A673 (cell line): Measurements from ENCODE around the gene CCDC9. TPM values are rescaled to one million over a fixed set of nuclear protein-coding genes. Genes with fewer than 3 reads are reported as not detected.

ENCODE experiments used
- BruUV-seq: library from RNA; stranded (reverse); fragments of 400-500 nt; replicated peaks from 2 replicates; lab custom pipeline; 2021; lab: Mats Ljungman, UMichigan
- CTCF ChIA-PET: fragments of 300-600 bp; sonication (Branson Sonifier 250); formaldehyde crosslinking; loops from one replicate; lab custom pipeline; 2022; ENCODE audit warnings: antibody characterized with exemption; lab: Charles Lee
- POLR2A ChIA-PET: fragments of 300-600 bp; sonication (Branson Sonifier 250); formaldehyde crosslinking; loops from one replicate; lab custom pipeline; 2022; ENCODE audit warnings: antibody characterized with exemption; ENCODE audit not compliant: low non-redundant PET; lab: Charles Lee
- DNase-seq: peaks from one replicate; pipeline ENCODE4 v3.0.0-alpha.2; 2015; ENCODE audit warnings: low spot score
- H3K27ac ChIP-seq: fragments of 200-600 bp; sonication (generic); 2 replicates; pipeline ENCODE4 v1.5.1; 2016; ENCODE audit warnings: mixed run types, low read depth, mild to moderate bottlenecking, mixed read lengths, antibody characterized with exemption, low read length; ENCODE audit not compliant: poor library complexity, severe bottlenecking
- H3K27me3 ChIP-seq: fragments of 200-600 bp; sonication (generic); replicated peaks from 2 replicates; pipeline ENCODE4 v1.6.1; 2017; ENCODE audit warnings: mixed run types, low read depth, mild to moderate bottlenecking, mixed read lengths, antibody characterized with exemption, low read length; ENCODE audit not compliant: insufficient read depth, poor library complexity
- H3K36me3 ChIP-seq: fragments of 200-600 bp; sonication (generic); 2 replicates; pipeline ENCODE4 v1.6.1; 2016; ENCODE audit warnings: mixed run types, mild to moderate bottlenecking, mixed read lengths, antibody characterized with exemption, low read length; ENCODE audit not compliant: insufficient read depth, poor library complexity, severe bottlenecking
- H3K4me1 ChIP-seq: fragments of 200-600 bp; sonication (generic); 2 replicates; pipeline ENCODE4 v1.6.1; 2017; ENCODE audit warnings: mixed run types, mild to moderate bottlenecking, mixed read lengths, antibody characterized with exemption, low read length; ENCODE audit not compliant: insufficient read depth, poor library complexity, severe bottlenecking
- H3K4me3 ChIP-seq: fragments of 200-600 bp; sonication (generic); 2 replicates; pipeline ENCODE4 v1.5.1; 2016; ENCODE audit warnings: low read depth, mixed run types, mild to moderate bottlenecking, mixed read lengths, low read length; ENCODE audit not compliant: poor library complexity, severe bottlenecking
- H3K9me3 ChIP-seq: fragments of 200-600 bp; sonication (generic); 2 replicates; pipeline ENCODE4 v1.6.1; 2016; ENCODE audit warnings: mixed run types, low read depth, mild to moderate bottlenecking, mixed read lengths, antibody characterized with exemption, low read length; ENCODE audit not compliant: poor library complexity, severe bottlenecking
- EZH2 ChIP-seq: fragments of 200-600 bp; sonication (generic); IDR thresholded peaks from 2 replicates; pipeline ENCODE4 v1.6.1; 2017; ENCODE audit warnings: borderline replicate concordance, low read depth, mild to moderate bottlenecking, mixed read lengths, antibody characterized with exemption, low read length; ENCODE audit not compliant: poor library complexity, severe bottlenecking
- intact Hi-C: fragments of 100-400 bp; cut with micrococcal nuclease; formaldehyde crosslinking; loops from one replicate; pipeline ENCODE4 v1.10.0; 2022; ENCODE audit not compliant: unreplicated experiment
- total RNA-seq: library from RNA; stranded (reverse); gene quantifications from 2 replicates; pipeline ENCODE4 v1.2.3, GENCODE V29; 2021
- TF ChIP-seq, protein P1 (sequence below): fragments of 300-800, 200-600 bp; sonication (generic); conservative IDR thresholded peaks from 2 replicates; pipeline ENCODE4 v1.5.1; 2017; ENCODE audit warnings: low read depth, mild to moderate bottlenecking, antibody characterized with exemption, low read length, moderate library complexity, mixed read lengths

The CCDC9 gene
- total RNA-seq, 1 experiment from 2014 or later: 36.4 TPM

DNA sequence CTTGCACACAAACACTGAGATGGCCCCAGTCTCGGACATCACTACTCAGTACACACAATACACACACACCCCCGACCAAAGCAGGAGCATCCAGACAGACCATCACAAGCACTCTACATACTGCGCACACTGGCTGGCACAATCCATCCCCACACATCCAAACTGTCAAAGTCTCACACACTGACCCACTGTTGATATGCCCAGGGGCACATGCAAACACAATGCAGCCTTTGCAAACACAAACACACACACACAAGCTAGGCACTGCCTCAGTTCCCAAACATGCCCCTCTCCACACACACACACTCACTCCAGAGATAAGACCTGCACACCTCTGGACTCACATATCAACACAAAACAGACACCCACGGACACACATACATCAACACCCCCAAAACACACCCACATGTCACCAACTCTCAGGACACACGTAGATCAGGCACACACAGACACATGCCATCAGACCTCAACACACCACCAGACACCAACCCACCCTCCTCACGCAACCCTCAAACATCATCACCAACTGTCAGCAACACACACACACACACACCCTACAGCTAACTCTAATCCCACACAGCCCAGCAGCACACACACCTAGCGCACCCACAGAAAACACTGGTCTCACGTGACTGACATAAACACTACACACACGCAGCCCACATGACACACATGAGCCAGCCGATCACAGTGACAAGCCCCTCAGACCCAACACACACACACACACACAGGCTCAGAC, 27.2 kb upstream of the CCDC9 start:
- no peaks in the 10 kb centered on the region for H3K27me3 ChIP-seq
- intact Hi-C loops: no loop called here
- peak overlapping the region; percentile 90 for H3K4me3 ChIP-seq
- ChIA-PET POLR2A (no interaction called here), CTCF (interaction anchor here (0.5 to 1.5 kb wide), 2 partner anchors 15 to 393 kb away, joined by 4 to 5 read pairs; no protein-coding TSS in a partner anchor)
- H3K4me1 ChIP-seq: peaks cover 27% of the 10 kb centered on the region
- no peak overlapping the region for H3K27ac ChIP-seq
- TF ChIP-seq, protein P1, sequence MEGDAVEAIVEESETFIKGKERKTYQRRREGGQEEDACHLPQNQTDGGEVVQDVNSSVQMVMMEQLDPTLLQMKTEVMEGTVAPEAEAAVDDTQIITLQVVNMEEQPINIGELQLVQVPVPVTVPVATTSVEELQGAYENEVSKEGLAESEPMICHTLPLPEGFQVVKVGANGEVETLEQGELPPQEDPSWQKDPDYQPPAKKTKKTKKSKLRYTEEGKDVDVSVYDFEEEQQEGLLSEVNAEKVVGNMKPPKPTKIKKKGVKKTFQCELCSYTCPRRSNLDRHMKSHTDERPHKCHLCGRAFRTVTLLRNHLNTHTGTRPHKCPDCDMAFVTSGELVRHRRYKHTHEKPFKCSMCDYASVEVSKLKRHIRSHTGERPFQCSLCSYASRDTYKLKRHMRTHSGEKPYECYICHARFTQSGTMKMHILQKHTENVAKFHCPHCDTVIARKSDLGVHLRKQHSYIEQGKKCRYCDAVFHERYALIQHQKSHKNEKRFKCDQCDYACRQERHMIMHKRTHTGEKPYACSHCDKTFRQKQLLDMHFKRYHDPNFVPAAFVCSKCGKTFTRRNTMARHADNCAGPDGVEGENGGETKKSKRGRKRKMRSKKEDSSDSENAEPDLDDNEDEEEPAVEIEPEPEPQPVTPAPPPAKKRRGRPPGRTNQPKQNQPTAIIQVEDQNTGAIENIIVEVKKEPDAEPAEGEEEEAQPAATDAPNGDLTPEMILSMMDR: no peak
- no peak for TF ChIP-seq EZH2
- DNase-seq: no peak
- H3K9me3 ChIP-seq: no peaks in the 10 kb centered on the region
- H3K36me3 ChIP-seq: no peaks in the 10 kb centered on the region
- BruUV-seq: no TSS peak

DNA sequence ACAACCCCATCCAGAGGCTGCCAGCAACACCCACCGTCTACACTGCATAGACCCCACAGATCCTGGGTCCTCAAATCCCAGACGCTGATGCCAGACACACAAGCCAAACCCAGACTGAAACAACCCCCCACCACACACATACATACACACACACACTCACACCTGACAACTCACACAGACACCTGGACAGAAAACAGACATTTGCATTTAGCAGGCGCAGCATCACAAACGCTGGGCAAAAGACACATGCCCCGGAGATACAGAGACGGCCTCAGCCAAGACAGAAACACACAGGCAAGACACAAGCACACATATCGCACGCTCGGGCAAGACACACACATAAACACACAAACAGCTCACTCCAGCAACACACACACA, 26.7 kb upstream of the CCDC9 start:
- H3K36me3 ChIP-seq: no peaks in the 10 kb centered on the region
- no peaks in the 10 kb centered on the region for H3K27me3 ChIP-seq
- H3K4me3 ChIP-seq: peak overlapping the region; percentile 90
- H3K27ac ChIP-seq: no peak overlapping the region
- TF ChIP-seq EZH2: no peak
- TF ChIP-seq, protein P1: no peak
- DNase-seq: no peak
- intact Hi-C loops: no loop called here
- peaks cover 27% of the 10 kb centered on the region for H3K4me1 ChIP-seq
- CTCF ChIA-PET: interaction anchor here (1.5 kb wide), 1 partner anchor 14 kb away, joined by 5 read pairs; no protein-coding TSS in a partner anchor
- POLR2A ChIA-PET: no interaction called here
- TSS peak; percentile 83 for BruUV-seq
- H3K9me3 ChIP-seq: no peaks in the 10 kb centered on the region

DNA sequence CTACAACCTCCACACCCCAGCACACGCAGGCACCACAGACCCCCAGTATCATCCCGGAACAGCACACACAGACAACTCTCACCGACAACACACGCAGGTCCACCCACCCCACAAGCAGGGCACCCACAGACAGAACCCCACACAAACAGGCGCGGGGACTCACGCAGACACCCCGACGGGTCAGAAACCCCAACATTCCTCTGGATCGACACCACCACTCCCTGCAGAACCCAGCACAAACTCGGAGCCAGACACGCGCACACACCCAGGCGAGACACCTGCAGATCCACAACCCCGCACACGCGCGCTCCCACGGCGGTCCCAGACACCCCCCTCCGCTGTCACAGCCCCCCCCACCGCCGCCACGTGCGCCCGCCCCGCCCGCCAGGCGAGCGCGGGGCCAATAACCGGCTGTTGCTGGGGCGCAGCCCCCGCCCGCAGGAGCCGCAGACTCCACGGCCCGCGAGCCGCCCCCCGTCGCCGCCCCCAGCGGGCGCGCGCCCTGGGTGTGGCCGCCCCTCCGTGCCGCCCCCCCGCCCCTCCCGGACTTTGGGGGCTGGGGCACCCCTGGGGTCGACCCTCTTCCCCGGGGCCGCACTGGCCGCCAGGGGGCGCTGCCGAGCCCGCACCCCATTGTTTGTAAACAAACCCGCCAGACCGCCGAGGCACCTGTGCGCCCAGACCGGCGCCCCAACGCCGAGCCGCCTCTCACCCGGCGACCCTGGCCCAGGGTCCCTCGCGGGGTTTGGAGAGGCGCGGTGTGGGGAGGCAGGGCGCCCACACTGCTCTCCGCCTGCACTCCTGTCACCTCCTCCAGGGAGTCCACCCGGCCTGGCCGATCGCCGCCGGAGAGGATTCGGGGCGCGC, 26.0 kb upstream of the CCDC9 start:
- no peaks in the 10 kb centered on the region for H3K36me3 ChIP-seq
- no peak for DNase-seq
- no TSS peak for BruUV-seq
- peak overlapping the region; percentile 77 for H3K27ac ChIP-seq
- no peaks in the 10 kb centered on the region for H3K9me3 ChIP-seq
- TF ChIP-seq EZH2: no peak
- TF ChIP-seq, protein P1: peak; percentile 79
- H3K4me3 ChIP-seq: peak overlapping the region; percentile 90
- peaks cover 27% of the 10 kb centered on the region for H3K4me1 ChIP-seq
- intact Hi-C loops: no loop called here
- ChIA-PET CTCF (interaction anchor here (1.5 kb wide), 1 partner anchor 14 kb away, joined by 5 read pairs; no protein-coding TSS in a partner anchor), POLR2A (no interaction called here)
- no peaks in the 10 kb centered on the region for H3K27me3 ChIP-seq
